HG03025 (cell line): Measurements from ENCODE around the gene INO80D.

Experiments used
- ATAC-seq: cut with Tn5 transposase; IDR thresholded peaks from one replicate; pipeline ENCODE4 v1.9.1; 2021; ENCODE audit warnings: mild to moderate bottlenecking, moderate library complexity; ENCODE audit not compliant: unreplicated experiment, low FRiP score

INO80D gene

GRCh38 chr2:205948883-205949282, 137.1 kb downstream of the INO80D start:
- no peak for ATAC-seq

- ATAC-seq = no peak
These were observed 137.5 kb downstream of the INO80D start for GRCh38 chr2:205948496-205948837.

- peak; percentile 79 for ATAC-seq
These were observed 138.1 kb downstream of the INO80D start for GRCh38 chr2:205947621-205948495.

GRCh38 chr2:205946226-205946625, 139.7 kb downstream of the INO80D start:
- ATAC-seq = no peak
